Activated naive CD4-positive, alpha-beta T cell treated with anti-CD3 and anti-CD28 coated beads, Interleukin-2, amount 50 U/mL, for 24 hours (primary cell): Measurements from ENCODE around the gene RNF168.
A peak's percentile ranks its signal among the peaks of the same experiment; 100 is the strongest.
"Not testable (repeated sequence)": the region's sequence is repeated elsewhere in the genome, so short reads cannot be mapped to it uniquely, and the experiment has no call there.

ENCODE experiments used
- H3K27ac Mint-ChIP-seq: one replicate; pipeline ENCODE4 v1.8.0; 2021; ENCODE audit warnings: mild to moderate bottlenecking, mixed read lengths
- H3K27me3 Mint-ChIP-seq: one replicate; pipeline ENCODE4 v1.8.0; 2021; ENCODE audit warnings: mixed read lengths
- H3K36me3 Mint-ChIP-seq: one replicate; pipeline ENCODE4 v1.8.0; 2021; ENCODE audit warnings: mixed read lengths
- H3K4me1 Mint-ChIP-seq: one replicate; pipeline ENCODE4 v1.8.0; 2021; ENCODE audit warnings: mixed read lengths
- H3K4me3 Mint-ChIP-seq: one replicate; pipeline ENCODE4 v1.8.0; 2021; ENCODE audit warnings: mild to moderate bottlenecking, mixed read lengths
- H3K9me3 Mint-ChIP-seq: one replicate; pipeline ENCODE4 v1.8.0; 2021; ENCODE audit warnings: mixed read lengths

The RNF168 gene, protein sequence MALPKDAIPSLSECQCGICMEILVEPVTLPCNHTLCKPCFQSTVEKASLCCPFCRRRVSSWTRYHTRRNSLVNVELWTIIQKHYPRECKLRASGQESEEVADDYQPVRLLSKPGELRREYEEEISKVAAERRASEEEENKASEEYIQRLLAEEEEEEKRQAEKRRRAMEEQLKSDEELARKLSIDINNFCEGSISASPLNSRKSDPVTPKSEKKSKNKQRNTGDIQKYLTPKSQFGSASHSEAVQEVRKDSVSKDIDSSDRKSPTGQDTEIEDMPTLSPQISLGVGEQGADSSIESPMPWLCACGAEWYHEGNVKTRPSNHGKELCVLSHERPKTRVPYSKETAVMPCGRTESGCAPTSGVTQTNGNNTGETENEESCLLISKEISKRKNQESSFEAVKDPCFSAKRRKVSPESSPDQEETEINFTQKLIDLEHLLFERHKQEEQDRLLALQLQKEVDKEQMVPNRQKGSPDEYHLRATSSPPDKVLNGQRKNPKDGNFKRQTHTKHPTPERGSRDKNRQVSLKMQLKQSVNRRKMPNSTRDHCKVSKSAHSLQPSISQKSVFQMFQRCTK

DNA sequence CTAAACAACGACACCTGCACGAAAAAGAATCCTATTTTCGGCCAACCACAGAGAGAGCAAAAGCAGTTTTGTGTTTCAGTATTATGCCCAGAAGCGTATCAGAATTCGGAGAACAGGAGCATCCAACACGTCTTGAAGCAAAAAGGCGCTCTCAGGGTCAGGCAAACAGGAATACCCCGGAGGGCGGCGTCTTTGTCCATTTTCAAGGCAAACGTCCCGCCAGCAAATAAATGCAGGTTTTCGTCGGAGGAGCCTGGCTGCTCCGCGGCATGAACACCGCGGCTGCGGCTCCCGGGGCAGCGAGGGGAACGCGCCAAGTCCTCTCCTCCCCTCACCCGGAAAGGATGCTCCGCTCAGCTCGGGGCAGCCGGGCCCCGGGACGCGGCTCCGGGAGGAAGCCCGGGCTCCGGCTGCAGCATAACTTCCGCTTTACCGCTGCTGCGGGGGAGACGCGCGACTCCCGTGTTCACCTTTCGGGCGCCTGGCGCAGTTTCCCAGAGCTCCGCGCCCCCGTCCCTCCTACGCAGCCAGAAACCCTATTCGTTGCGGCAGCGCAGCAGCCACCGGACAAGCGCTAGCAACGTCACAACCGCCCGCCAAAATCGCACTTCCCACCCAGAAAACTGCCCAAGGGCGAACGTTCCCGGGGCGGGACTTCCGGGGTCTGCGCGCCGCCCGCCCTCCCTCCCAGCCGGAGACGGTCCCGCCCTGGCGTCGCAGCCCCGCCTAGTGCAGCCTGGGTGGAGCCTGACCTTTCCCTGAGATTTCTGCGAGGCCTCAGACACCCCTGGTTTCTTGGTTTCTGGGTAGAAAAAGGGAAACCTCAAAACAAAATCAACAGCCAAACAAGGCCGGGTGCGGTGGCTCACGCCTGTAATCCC, at the start of gene RNF168:
TSS of gene RNF168 (minus strand) at position 573 of the 881 bp plus-strand sequence. CDS start 595 bp downstream, outside the sequence.
- H3K4me1 Mint-ChIP-seq: peaks cover 28% of the 10 kb centered on the region
- H3K9me3 Mint-ChIP-seq: no peaks in the 10 kb centered on the region
- H3K4me3 Mint-ChIP-seq: peak within 1 kb of the TSS; percentile 99
- H3K27me3 Mint-ChIP-seq: no peaks in the 10 kb centered on the region
- H3K27ac Mint-ChIP-seq: peak within 1 kb of the TSS; percentile 97
- peaks cover 4% of the 10 kb centered on the region for H3K36me3 Mint-ChIP-seq

- Mint-ChIP-seq H3K27me3 (no peaks in the 10 kb centered on the region), H3K36me3 (peaks cover 6% of the 10 kb centered on the region), H3K27ac (no peak overlapping the region), H3K9me3 (no peaks in the 10 kb centered on the region), H3K4me1 (peaks cover 6% of the 10 kb centered on the region), H3K4me3 (no peak overlapping the region)
These were observed 48.7 kb upstream of the RNF168 start for GRCh38 chr3:196552253-196552652.

DNA sequence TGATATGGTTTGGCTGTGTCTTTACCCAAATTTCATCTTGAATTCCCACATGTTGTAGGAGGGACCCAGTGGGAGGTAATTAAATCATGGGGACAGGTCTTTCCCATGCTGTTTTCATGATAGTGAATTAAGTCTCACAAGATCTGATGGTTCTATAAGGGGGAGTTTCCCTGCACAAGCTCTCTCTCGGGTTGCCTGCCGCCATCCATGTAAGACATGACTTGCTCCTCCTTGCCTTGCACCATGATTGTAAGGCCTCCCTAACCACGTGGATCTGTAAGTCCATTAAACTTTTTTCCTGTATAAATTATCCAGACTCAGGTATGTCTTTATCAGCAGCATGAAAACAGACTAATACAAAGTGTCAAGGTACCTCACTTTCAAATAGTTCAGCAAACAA, 46.6 kb upstream of the RNF168 start:
- not testable (repeated sequence) for H3K36me3 Mint-ChIP-seq, H3K27me3 Mint-ChIP-seq, H3K27ac Mint-ChIP-seq, H3K4me3 Mint-ChIP-seq, H3K4me1 Mint-ChIP-seq, H3K9me3 Mint-ChIP-seq

- not testable (repeated sequence) for H3K36me3 Mint-ChIP-seq, H3K27ac Mint-ChIP-seq, H3K9me3 Mint-ChIP-seq, H3K4me1 Mint-ChIP-seq, H3K27me3 Mint-ChIP-seq, H3K4me3 Mint-ChIP-seq
These were observed 45.7 kb upstream of the RNF168 start for GRCh38 chr3:196549312-196549711.

DNA sequence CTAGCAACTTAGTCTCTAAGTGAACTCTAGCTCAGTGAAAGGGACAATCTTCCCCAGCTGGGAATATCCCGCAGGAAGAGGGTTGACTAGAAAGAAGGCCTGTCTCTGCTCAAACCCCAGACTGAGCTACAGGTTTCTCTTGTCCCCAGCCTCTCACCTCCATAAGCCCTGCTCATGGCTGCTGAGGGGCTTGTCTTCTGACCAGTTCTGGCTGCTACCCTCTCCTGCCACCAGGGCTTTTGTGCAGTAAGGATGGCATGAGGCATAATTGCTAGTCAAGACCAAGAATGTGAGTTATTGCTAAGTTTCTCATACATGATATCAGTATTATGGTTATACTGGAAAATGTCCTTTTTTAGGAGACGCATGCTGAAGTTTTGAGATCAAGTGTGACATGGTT, 43.5 kb upstream of the RNF168 start:
- Mint-ChIP-seq H3K4me1 (no peaks in the 10 kb centered on the region), H3K9me3 (no peaks in the 10 kb centered on the region), H3K36me3 (peaks cover 2% of the 10 kb centered on the region), H3K27ac (no peak overlapping the region), H3K4me3 (no peak overlapping the region), H3K27me3 (no peaks in the 10 kb centered on the region)

DNA sequence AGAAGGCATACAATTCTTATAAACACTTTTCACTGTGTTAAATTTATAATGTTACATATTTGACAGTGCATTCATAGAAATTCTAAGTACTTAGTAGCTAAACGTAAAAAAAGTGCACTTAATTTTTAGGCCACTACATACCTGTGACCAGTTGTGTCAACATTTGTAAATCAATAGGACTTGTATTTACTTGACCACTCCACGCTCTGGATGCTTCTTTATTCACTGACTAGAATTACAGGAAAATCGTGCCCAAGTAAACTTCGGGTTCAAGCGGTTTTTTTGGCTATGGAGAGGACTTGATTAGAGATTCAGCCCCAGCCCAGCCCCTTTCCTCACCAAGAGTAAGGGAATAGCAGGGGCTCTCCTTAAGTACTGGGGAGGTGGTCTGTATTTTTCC, 43.0 kb upstream of the RNF168 start:
- H3K27ac Mint-ChIP-seq: no peak overlapping the region
- H3K4me3 Mint-ChIP-seq: no peak overlapping the region
- no peaks in the 10 kb centered on the region for H3K27me3 Mint-ChIP-seq
- no peaks in the 10 kb centered on the region for H3K9me3 Mint-ChIP-seq
- no peaks in the 10 kb centered on the region for H3K4me1 Mint-ChIP-seq
- peaks cover 2% of the 10 kb centered on the region for H3K36me3 Mint-ChIP-seq

- H3K36me3 Mint-ChIP-seq: peaks cover 2% of the 10 kb centered on the region
- H3K4me1 Mint-ChIP-seq: no peaks in the 10 kb centered on the region
- no peak overlapping the region for H3K27ac Mint-ChIP-seq
- H3K9me3 Mint-ChIP-seq: no peaks in the 10 kb centered on the region
- no peak overlapping the region for H3K4me3 Mint-ChIP-seq
- H3K27me3 Mint-ChIP-seq: no peaks in the 10 kb centered on the region
These were observed 41.0 kb upstream of the RNF168 start for GRCh38 chr3:196544491-196544992.

- no peak overlapping the region for H3K27ac Mint-ChIP-seq
- H3K9me3 Mint-ChIP-seq: no peaks in the 10 kb centered on the region
- H3K36me3 Mint-ChIP-seq: no peaks in the 10 kb centered on the region
- H3K4me3 Mint-ChIP-seq: no peak overlapping the region
- H3K4me1 Mint-ChIP-seq: no peaks in the 10 kb centered on the region
- H3K27me3 Mint-ChIP-seq: no peaks in the 10 kb centered on the region
These were observed 38.3 kb upstream of the RNF168 start for GRCh38 chr3:196541684-196542445.

GRCh38 chr3:196537319-196537984, 33.9 kb upstream of the RNF168 start:
- Mint-ChIP-seq H3K4me3 (no peak overlapping the region), H3K27me3 (no peaks in the 10 kb centered on the region), H3K9me3 (no peaks in the 10 kb centered on the region), H3K27ac (peak overlapping the region; percentile 53), H3K4me1 (no peaks in the 10 kb centered on the region), H3K36me3 (no peaks in the 10 kb centered on the region)

- peaks cover 3% of the 10 kb centered on the region for H3K27me3 Mint-ChIP-seq
- no peak overlapping the region for H3K4me3 Mint-ChIP-seq
- H3K9me3 Mint-ChIP-seq: no peaks in the 10 kb centered on the region
- no peaks in the 10 kb centered on the region for H3K4me1 Mint-ChIP-seq
- no peak overlapping the region for H3K27ac Mint-ChIP-seq
- H3K36me3 Mint-ChIP-seq: peaks cover 4% of the 10 kb centered on the region
These were observed 29.7 kb upstream of the RNF168 start for GRCh38 chr3:196533260-196533681.

- Mint-ChIP-seq H3K27me3 (peaks cover 4% of the 10 kb centered on the region), H3K4me1 (no peaks in the 10 kb centered on the region), H3K27ac (peak overlapping the region; percentile 75), H3K9me3 (no peaks in the 10 kb centered on the region), H3K36me3 (peaks cover 4% of the 10 kb centered on the region), H3K4me3 (no peak overlapping the region)
These were observed 27.9 kb upstream of the RNF168 start for GRCh38 chr3:196531418-196531817.

- peak overlapping the region; percentile 73 for H3K4me3 Mint-ChIP-seq
- H3K36me3 Mint-ChIP-seq: peaks cover 4% of the 10 kb centered on the region
- peaks cover 8% of the 10 kb centered on the region for H3K27me3 Mint-ChIP-seq
- no peaks in the 10 kb centered on the region for H3K4me1 Mint-ChIP-seq
- H3K9me3 Mint-ChIP-seq: no peaks in the 10 kb centered on the region
- no peak overlapping the region for H3K27ac Mint-ChIP-seq
These were observed 25.2 kb upstream of the RNF168 start for GRCh38 chr3:196528639-196529233.

- H3K9me3 Mint-ChIP-seq: peaks cover 9% of the 10 kb centered on the region
- no peaks in the 10 kb centered on the region for H3K4me1 Mint-ChIP-seq
- peaks cover 5% of the 10 kb centered on the region for H3K27me3 Mint-ChIP-seq
- peaks cover 11% of the 10 kb centered on the region for H3K36me3 Mint-ChIP-seq
- no peak overlapping the region for H3K4me3 Mint-ChIP-seq
- no peak overlapping the region for H3K27ac Mint-ChIP-seq
These were observed 21.6 kb upstream of the RNF168 start for GRCh38 chr3:196525141-196525540.

- H3K27ac Mint-ChIP-seq: no peak overlapping the region
- peaks cover 5% of the 10 kb centered on the region for H3K27me3 Mint-ChIP-seq
- peaks cover 9% of the 10 kb centered on the region for H3K9me3 Mint-ChIP-seq
- peaks cover 12% of the 10 kb centered on the region for H3K36me3 Mint-ChIP-seq
- H3K4me3 Mint-ChIP-seq: no peak overlapping the region
- H3K4me1 Mint-ChIP-seq: no peaks in the 10 kb centered on the region
These were observed 21.0 kb upstream of the RNF168 start for GRCh38 chr3:196524527-196524926.
